Hepatocyte (in vitro differentiated cells): Measurements from ENCODE around the gene CTDSPL2. TPM values are rescaled to one million over a fixed set of nuclear protein-coding genes. Genes with fewer than 3 reads are reported as not detected.
"Not testable (repeated sequence)": the region's sequence is repeated elsewhere in the genome, so short reads cannot be mapped to it uniquely, and the experiment has no call there.

ENCODE experiments used
- DNase-seq: peaks from one replicate; pipeline ENCODE4 v3.0.0-alpha.2; 2016; ENCODE audit warnings: low spot score
- H2AFZ ChIP-seq: fragments of 200-600 bp; sonication (generic); 2 replicates; pipeline ENCODE4 v1.6.0; 2016; ENCODE audit warnings: antibody characterized with exemption, mild to moderate bottlenecking
- H3K27ac ChIP-seq: fragments of 200-600 bp; sonication (generic); 2 replicates; pipeline ENCODE4 v1.5.1; 2016; ENCODE audit warnings: mild to moderate bottlenecking
- H3K27me3 ChIP-seq: fragments of 200-600 bp; sonication (generic); 2 replicates; pipeline ENCODE4 v1.6.1; 2016
- H3K36me3 ChIP-seq: fragments of 200-600 bp; sonication (generic); replicated peaks from 2 replicates; pipeline ENCODE4 v1.5.1; 2016; ENCODE audit warnings: low read depth; ENCODE audit not compliant: insufficient read depth
- H3K4me1 ChIP-seq: fragments of 200-600 bp; sonication (generic); 2 replicates; pipeline ENCODE4 v1.5.1; 2016; ENCODE audit warnings: mild to moderate bottlenecking, moderate library complexity; ENCODE audit not compliant: insufficient read depth
- H3K4me2 ChIP-seq: fragments of 200-600 bp; sonication (generic); 2 replicates; pipeline ENCODE4 v1.6.0; 2016
- H3K4me3 ChIP-seq: fragments of 200-600 bp; sonication (generic); 2 replicates; pipeline ENCODE4 v1.5.1; 2016; ENCODE audit warnings: mild to moderate bottlenecking
- H3K79me2 ChIP-seq: fragments of 200-600 bp; sonication (generic); 2 replicates; pipeline ENCODE4 v1.6.0; 2017; ENCODE audit warnings: mild to moderate bottlenecking
- H3K9me2 ChIP-seq: fragments of 200-600 bp; sonication (generic); replicated peaks from 2 replicates; pipeline ENCODE4 v1.6.0; 2017; ENCODE audit warnings: mild to moderate bottlenecking; ENCODE audit not compliant: insufficient read depth
- H3K9me3 ChIP-seq: fragments of 200-600 bp; sonication (generic); 2 replicates; pipeline ENCODE4 v1.5.1; 2016; ENCODE audit warnings: low read depth, mild to moderate bottlenecking
- H4K20me1 ChIP-seq: fragments of 200-600 bp; sonication (generic); 2 replicates; pipeline ENCODE4 v1.6.0; 2016; ENCODE audit warnings: mild to moderate bottlenecking; ENCODE audit not compliant: insufficient read depth, poor library complexity, severe bottlenecking
- EZH2 ChIP-seq: fragments of 200-600 bp; sonication (generic); IDR thresholded peaks from 2 replicates; pipeline ENCODE4 v1.6.1; 2016; ENCODE audit warnings: antibody characterized with exemption, mild to moderate bottlenecking, borderline replicate concordance
- EZH2phosphoT487 ChIP-seq: fragments of 200-600 bp; sonication (generic); IDR thresholded peaks from one replicate; pipeline ENCODE4 v1.6.1; 2018; ENCODE audit warnings: antibody characterized with exemption, mild to moderate bottlenecking, low read depth, moderate library complexity; ENCODE audit not compliant: unreplicated experiment, severe bottlenecking
- WGBS: methylation state at CpG from one replicate; pipeline ENCODE4 v1.1.6; 2016; ENCODE audit warnings: low lambda C conversion rate; ENCODE audit errors: missing lambda C conversion rate; 5-methylcytosine and 5-hydroxymethylcytosine counted together
- polyA plus RNA-seq: library from polyadenylated mRNA; unstranded; fragments of >200 nt; fragmentation: Nextera tagmentation; extraction: Ambion mirVana; gene quantifications from 2 replicates; pipeline ENCODE4 v1.2.1, GENCODE V29; 2016
- total RNA-seq: library from RNA; depleted of rRNA; stranded (reverse); fragments of >200 nt; gene quantifications from 2 replicates; pipeline ENCODE4 v1.2.3, GENCODE V29; 2014
- TF ChIP-seq, protein P1 (sequence below): fragments of 200-600 bp; sonication (generic); IDR thresholded peaks from 2 replicates; pipeline ENCODE4 v1.5.1; 2016; ENCODE audit warnings: antibody characterized with exemption, mild to moderate bottlenecking; ENCODE audit not compliant: poor library complexity

The CTDSPL2 gene
- total and polyA plus RNA-seq, 2 experiments from 2014 or later, result 9.6 to 52.0 TPM

DNA sequence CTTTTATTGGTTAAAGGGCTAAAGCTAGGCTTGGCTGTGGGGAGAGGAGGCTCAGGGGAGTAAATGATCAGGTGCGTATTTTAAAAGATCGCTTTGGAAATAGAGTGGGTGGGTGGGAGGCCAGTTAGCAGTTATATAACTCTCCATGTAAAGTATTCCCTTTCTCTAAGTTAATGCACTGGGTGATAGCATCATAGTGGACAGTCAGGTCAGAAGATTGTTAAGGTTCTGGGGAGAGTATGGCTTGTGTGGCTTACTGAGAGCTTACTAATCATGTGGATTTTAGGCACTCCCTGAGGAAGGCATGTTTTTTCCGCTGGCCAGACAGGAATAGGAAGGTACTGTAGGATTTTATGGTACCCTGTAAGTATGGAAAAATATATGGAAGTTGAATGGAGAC lies 103.2 kb downstream of the CTDSPL2 start:
- Histone ChIP-seq H3K4me2 (no peak overlapping the region), H3K27ac (no peak overlapping the region), H3K36me3 (no peaks in the 10 kb centered on the region), H3K79me2 (peaks cover 14% of the 10 kb centered on the region), H2AFZ (no peak overlapping the region), H3K9me3 (no peaks in the 10 kb centered on the region), H3K4me1 (peaks cover 6% of the 10 kb centered on the region), H3K9me2 (no peaks in the 10 kb centered on the region), H4K20me1 (no peaks in the 10 kb centered on the region), H3K27me3 (no peaks in the 10 kb centered on the region), H3K4me3 (no peak overlapping the region)
- no peak for DNase-seq
- 93% methylated on average over 3 of the region's 3 CpGs for WGBS
- TF ChIP-seq EZH2phosphoT487 (no peak), EZH2 (no peak)
- TF ChIP-seq, protein P1, sequence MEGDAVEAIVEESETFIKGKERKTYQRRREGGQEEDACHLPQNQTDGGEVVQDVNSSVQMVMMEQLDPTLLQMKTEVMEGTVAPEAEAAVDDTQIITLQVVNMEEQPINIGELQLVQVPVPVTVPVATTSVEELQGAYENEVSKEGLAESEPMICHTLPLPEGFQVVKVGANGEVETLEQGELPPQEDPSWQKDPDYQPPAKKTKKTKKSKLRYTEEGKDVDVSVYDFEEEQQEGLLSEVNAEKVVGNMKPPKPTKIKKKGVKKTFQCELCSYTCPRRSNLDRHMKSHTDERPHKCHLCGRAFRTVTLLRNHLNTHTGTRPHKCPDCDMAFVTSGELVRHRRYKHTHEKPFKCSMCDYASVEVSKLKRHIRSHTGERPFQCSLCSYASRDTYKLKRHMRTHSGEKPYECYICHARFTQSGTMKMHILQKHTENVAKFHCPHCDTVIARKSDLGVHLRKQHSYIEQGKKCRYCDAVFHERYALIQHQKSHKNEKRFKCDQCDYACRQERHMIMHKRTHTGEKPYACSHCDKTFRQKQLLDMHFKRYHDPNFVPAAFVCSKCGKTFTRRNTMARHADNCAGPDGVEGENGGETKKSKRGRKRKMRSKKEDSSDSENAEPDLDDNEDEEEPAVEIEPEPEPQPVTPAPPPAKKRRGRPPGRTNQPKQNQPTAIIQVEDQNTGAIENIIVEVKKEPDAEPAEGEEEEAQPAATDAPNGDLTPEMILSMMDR, result no peak

DNA sequence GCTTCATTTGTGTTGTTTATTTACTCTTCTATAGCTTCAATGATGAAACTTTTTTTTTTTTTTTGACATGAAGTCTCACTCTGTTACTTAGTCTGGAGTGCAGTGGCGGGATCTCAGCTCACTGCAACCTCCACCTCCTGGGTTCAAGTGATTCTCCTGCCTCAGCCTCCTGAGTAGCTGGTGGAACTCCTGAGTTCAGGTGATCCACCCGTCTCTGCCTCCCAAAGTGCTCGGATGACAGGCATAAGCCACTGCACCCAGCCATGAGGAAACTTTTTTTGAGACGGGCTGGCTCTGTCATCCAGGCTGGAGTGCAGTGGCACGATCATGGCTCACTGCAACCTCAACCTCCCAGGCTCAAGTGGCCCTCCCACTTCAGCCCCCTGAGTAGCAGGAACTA lies 104.8 kb downstream of the CTDSPL2 start:
- not testable (repeated sequence) for H3K27ac ChIP-seq, DNase-seq, H3K4me1 ChIP-seq, H3K4me3 ChIP-seq, H2AFZ ChIP-seq, H3K36me3 ChIP-seq, H3K9me3 ChIP-seq, H3K4me2 ChIP-seq, H3K27me3 ChIP-seq, H4K20me1 ChIP-seq, H3K9me2 ChIP-seq
- H3K79me2 ChIP-seq, result peaks cover 16% of the 10 kb centered on the region
- WGBS, result 93% methylated on average over 5 of the region's 5 CpGs

DNA sequence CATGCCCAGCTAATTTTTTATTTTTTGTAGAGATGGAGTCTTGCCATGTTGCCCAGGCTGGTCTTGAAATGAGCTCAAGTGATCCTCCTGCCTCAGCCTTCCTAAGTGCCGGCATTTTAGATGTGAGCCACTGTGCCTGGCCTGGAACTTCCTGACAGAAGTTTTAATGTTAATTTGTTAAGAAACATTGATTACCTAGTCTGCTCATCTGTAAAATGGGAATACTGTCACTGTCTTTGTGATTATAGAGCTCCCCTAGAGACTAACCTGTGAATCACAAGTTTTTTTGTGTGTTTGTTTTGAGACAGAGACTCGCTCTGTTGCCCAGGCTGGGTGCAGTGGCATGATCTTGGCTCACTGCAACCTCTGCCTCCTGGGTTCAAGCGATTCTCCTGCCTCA lies 105.3 kb downstream of the CTDSPL2 start:
- Histone ChIP-seq H3K4me1 (peaks cover 9% of the 10 kb centered on the region), H3K27me3 (no peaks in the 10 kb centered on the region), H2AFZ (no peak overlapping the region), H3K79me2 (peaks cover 20% of the 10 kb centered on the region), H3K4me3 (no peak overlapping the region), H3K9me2 (no peaks in the 10 kb centered on the region), H3K9me3 (no peaks in the 10 kb centered on the region), H3K4me2 (no peak overlapping the region), H4K20me1 (no peaks in the 10 kb centered on the region), H3K36me3 (no peaks in the 10 kb centered on the region), H3K27ac (no peak overlapping the region)
- WGBS, result 97% methylated on average over 3 of the region's 3 CpGs
- no peak for DNase-seq
- no peak for TF ChIP-seq EZH2
- TF ChIP-seq, protein P1, result no peak
- TF ChIP-seq EZH2phosphoT487, result no peak

DNA sequence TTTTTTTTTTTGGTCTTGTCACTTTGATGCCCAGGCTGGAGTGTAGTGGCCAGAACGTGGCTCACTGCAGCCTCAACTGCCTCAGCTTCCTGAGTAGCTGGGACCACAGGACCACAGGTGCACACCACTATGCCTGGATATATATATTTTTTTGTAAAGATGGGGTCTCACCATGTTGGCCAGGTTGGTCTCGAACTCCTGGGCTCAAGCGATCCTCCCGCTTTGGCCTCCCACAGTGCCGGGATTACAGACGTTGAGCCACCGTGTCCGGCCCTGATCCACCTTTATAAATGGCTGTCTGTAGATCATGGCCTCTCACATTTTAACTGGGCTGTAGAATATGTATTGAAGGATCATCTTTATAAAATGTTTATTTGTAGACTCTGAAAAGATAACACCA lies 107.7 kb downstream of the CTDSPL2 start:
- Histone ChIP-seq H3K4me2 (peak overlapping the region; percentile 90), H3K27me3 (no peaks in the 10 kb centered on the region), H3K27ac (peak overlapping the region; percentile 99), H3K79me2 (peaks cover 44% of the 10 kb centered on the region), H3K36me3 (no peaks in the 10 kb centered on the region), H3K9me2 (no peaks in the 10 kb centered on the region), H4K20me1 (no peaks in the 10 kb centered on the region), H3K4me3 (no peak overlapping the region), H2AFZ (no peak overlapping the region), H3K9me3 (no peaks in the 10 kb centered on the region), H3K4me1 (peaks cover 19% of the 10 kb centered on the region)
- 96% methylated on average over 8 of the region's 8 CpGs for WGBS
- TF ChIP-seq, protein P1, result no peak
- TF ChIP-seq EZH2phosphoT487 (no peak), EZH2 (no peak)
- no peak for DNase-seq
